GM10266 (cell line): ENCODE measurements around the gene GNG13.

Experiments used
- DNase-seq: peaks from one replicate; pipeline ENCODE4 v3.0.0; 2012; ENCODE audit errors: extremely low spot score
- TF ChIP-seq, protein P1 (sequence below): IDR thresholded peaks from 2 replicates; pipeline ENCODE4 v1.5.1; 2012; ENCODE audit warnings: mild to moderate bottlenecking, low read depth; ENCODE audit not compliant: control insufficient read depth, insufficient read depth; ENCODE audit errors: missing control alignments

Gene GNG13

GRCh38 chr16:766820-767640, 33.5 kb downstream of the GNG13 start:
- TF ChIP-seq, protein P1, sequence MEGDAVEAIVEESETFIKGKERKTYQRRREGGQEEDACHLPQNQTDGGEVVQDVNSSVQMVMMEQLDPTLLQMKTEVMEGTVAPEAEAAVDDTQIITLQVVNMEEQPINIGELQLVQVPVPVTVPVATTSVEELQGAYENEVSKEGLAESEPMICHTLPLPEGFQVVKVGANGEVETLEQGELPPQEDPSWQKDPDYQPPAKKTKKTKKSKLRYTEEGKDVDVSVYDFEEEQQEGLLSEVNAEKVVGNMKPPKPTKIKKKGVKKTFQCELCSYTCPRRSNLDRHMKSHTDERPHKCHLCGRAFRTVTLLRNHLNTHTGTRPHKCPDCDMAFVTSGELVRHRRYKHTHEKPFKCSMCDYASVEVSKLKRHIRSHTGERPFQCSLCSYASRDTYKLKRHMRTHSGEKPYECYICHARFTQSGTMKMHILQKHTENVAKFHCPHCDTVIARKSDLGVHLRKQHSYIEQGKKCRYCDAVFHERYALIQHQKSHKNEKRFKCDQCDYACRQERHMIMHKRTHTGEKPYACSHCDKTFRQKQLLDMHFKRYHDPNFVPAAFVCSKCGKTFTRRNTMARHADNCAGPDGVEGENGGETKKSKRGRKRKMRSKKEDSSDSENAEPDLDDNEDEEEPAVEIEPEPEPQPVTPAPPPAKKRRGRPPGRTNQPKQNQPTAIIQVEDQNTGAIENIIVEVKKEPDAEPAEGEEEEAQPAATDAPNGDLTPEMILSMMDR, result no peak
- no peak for DNase-seq

GRCh38 chr16:766008-766819, 34.3 kb downstream of the GNG13 start:
- DNase-seq, result no peak

GRCh38 chr16:765488-765865, 35.1 kb downstream of the GNG13 start:
- DNase-seq, result no peak
- TF ChIP-seq, protein P1, result no peak

More at GRCh38 chr16:766008-766819, 34.3 kb downstream of the GNG13 start:
- TF ChIP-seq, protein P1, result no peak

DNA sequence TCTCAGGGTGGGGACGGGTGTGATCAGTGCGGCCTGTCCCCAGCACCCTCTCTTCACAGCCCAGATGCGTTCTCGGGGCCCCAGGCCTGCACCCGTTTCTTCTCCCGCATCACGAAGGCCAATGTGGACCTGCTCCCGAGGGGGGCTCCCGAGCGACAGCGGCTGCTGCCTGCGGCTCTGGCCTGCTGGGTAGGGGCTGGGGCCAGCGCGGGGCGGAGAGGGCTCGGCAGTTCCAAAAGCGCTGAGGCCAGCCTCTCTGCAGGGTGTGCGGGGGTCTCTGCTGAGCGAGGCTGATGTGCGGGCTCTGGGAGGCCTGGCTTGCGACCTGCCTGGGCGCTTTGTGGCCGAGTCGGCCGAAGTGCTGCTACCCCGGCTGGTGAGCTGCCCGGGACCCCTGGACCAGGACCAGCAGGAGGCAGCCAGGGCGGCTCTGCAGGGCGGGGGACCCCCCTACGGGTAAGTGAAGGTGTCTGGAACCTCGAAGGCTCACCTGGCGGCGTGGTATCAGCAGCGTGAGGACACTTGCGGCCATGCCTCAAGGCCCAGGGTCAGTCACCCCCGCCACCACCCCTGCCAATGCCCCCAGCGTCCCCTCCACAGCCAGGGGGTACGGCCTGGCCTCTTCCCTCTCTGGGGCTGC, 35.6 kb downstream of the GNG13 start:
- DNase-seq, result no peak
- TF ChIP-seq, protein P1, result no peak

- TF ChIP-seq, protein P1, result no peak
- no peak for DNase-seq
These were observed 36.3 kb downstream of the GNG13 start for GRCh38 chr16:764184-764750.

- TF ChIP-seq, protein P1, result no peak
These were observed 37.0 kb downstream of the GNG13 start for GRCh38 chr16:763369-764183.

More at GRCh38 chr16:763369-764183, 37.0 kb downstream of the GNG13 start:
- DNase-seq, result no peak
